GM12878 (cell line): ENCODE results near the gene MDK. TPM values are rescaled to one million over a fixed set of nuclear protein-coding genes. Genes with fewer than 3 reads are reported as not detected.

Experiments
- ATAC-seq: fragments of 200-7000 bp; cut with Tn5 transposase; 3 replicates; pipeline ENCODE4 v1.9.1; 2020; ENCODE audit warnings: mild to moderate bottlenecking, moderate library complexity
- BruUV-seq: library from RNA; stranded (reverse); fragments of 400-500 nt; replicated peaks from 2 replicates; lab custom pipeline; 2021; lab: Mats Ljungman, UMichigan
- CTCF ChIA-PET: fragments of 300-600 bp; sonication (Branson Sonifier 250); formaldehyde crosslinking; extraction: SDS; loops from one replicate; lab custom pipeline; 2021; ENCODE audit warnings: inconsistent platforms; lab: Yijun Ruan, JAX
- POLR2A ChIA-PET: fragments of 350-600 bp; formaldehyde crosslinking; extraction: SDS; loops from one replicate; lab custom pipeline; 2021; ENCODE audit warnings: inconsistent platforms; lab: Charles Lee
- RAD21 ChIA-PET: fragments of 300-600 bp; sonication (Branson Sonifier 250); formaldehyde crosslinking; loops from one replicate; lab custom pipeline; 2023; ENCODE audit warnings: antibody characterized with exemption; ENCODE audit not compliant: unreplicated experiment; lab: Charles Lee
- SMC1A ChIA-PET: fragments of 300-600 bp; sonication (Branson Sonifier 250); formaldehyde crosslinking; loops from one replicate; lab custom pipeline; 2023; ENCODE audit not compliant: unreplicated experiment, uncharacterized antibody; lab: Charles Lee
- DNase-seq: peaks from one replicate; pipeline ENCODE4 v3.0.0-alpha.2; 2011; ENCODE audit warnings: low read depth, low spot score
- FAIRE-seq: peaks from 3 replicates; lab custom pipeline; 2011; peaks lifted over from hg19 to GRCh38; lab: Jason Lieb, UNC
- H2AFZ ChIP-seq: 2 replicates; pipeline ENCODE4 v1.6.0; 2011; ENCODE audit warnings: low read depth, low read length, control low read depth; ENCODE audit not compliant: control insufficient read depth
- H3K27ac ChIP-seq: 2 replicates; pipeline ENCODE4 v1.5.1; 2011; ENCODE audit warnings: control low read depth; ENCODE audit not compliant: control insufficient read depth, insufficient read depth
- H3K27me3 ChIP-seq, 2 experiments: replicated peaks in 1 of 2; 2 replicates each; pipeline versions ENCODE4 v1.6.0 to v1.6.1; 2011; ENCODE audit warnings: low read length in 1 of 2; ENCODE audit not compliant: control insufficient read depth in 2 of 2, insufficient read depth in 2 of 2
- H3K36me3 ChIP-seq, 2 experiments: 2 replicates each; pipeline ENCODE4 v1.5.1; 2011; ENCODE audit warnings: low read length in 1 of 2; ENCODE audit not compliant: control insufficient read depth in 2 of 2, insufficient read depth in 2 of 2
- H3K4me1 ChIP-seq: 2 replicates; pipeline ENCODE4 v1.6.1; 2011; ENCODE audit warnings: mild to moderate bottlenecking, low read length, moderate library complexity, mixed read lengths; ENCODE audit not compliant: control insufficient read depth, insufficient read depth
- H3K4me2 ChIP-seq: 2 replicates; pipeline ENCODE4 v1.6.0; 2011; ENCODE audit warnings: control low read depth; ENCODE audit not compliant: control insufficient read depth, insufficient read depth
- H3K4me3 ChIP-seq: fragments of 200-600 bp; sonication (generic); 2 replicates; pipeline ENCODE4 v1.5.1; 2016
- H3K79me2 ChIP-seq: 2 replicates; pipeline ENCODE4 v1.6.0; 2011; ENCODE audit warnings: low read length; ENCODE audit not compliant: control insufficient read depth, insufficient read depth
- H3K9ac ChIP-seq: 2 replicates; pipeline ENCODE4 v1.8.0; 2011; ENCODE audit warnings: low read length, control low read depth, mixed read lengths; ENCODE audit not compliant: control insufficient read depth, insufficient read depth
- H3K9me3 ChIP-seq: replicated peaks from 3 replicates; pipeline ENCODE4 v1.5.1; 2011; ENCODE audit warnings: mild to moderate bottlenecking, low read length; ENCODE audit not compliant: control insufficient read depth, insufficient read depth
- H4K20me1 ChIP-seq: 2 replicates; pipeline ENCODE4 v1.6.0; 2011; ENCODE audit not compliant: control insufficient read depth, insufficient read depth
- ATF7 ChIP-seq: fragments of 450-650 bp; IDR thresholded peaks from 2 replicates; pipeline ENCODE4 v1.6.1; 2016; ENCODE audit warnings: low read depth, mild to moderate bottlenecking
- CUX1 ChIP-seq: IDR thresholded peaks from 2 replicates; pipeline ENCODE4 v1.6.1; 2012; ENCODE audit warnings: improper control_type of control experiment, low read depth, low read length; ENCODE audit not compliant: insufficient replicate concordance
- MXI1 ChIP-seq: fragments of 150-350 bp; IDR thresholded peaks from 2 replicates; pipeline ENCODE4 v1.6.1; 2011; ENCODE audit warnings: low read depth, mild to moderate bottlenecking, inconsistent platforms, low read length, improper control_type of control experiment
- SIX5 ChIP-seq: IDR thresholded peaks from 2 replicates; pipeline ENCODE4 v1.6.1; 2011; ENCODE audit warnings: mild to moderate bottlenecking, low read depth, low read length, moderate library complexity; ENCODE audit not compliant: severe bottlenecking
- SMARCA5 ChIP-seq: fragments of 450-650 bp; IDR thresholded peaks from 2 replicates; pipeline ENCODE4 v1.6.1; 2017; ENCODE audit warnings: mild to moderate bottlenecking
- SPI1 ChIP-seq: IDR thresholded peaks from 2 replicates; pipeline ENCODE4 v1.6.1; 2011; ENCODE audit warnings: low read depth, mild to moderate bottlenecking, low read length, moderate library complexity, borderline replicate concordance; ENCODE audit not compliant: insufficient read depth
- TCF12 ChIP-seq: IDR thresholded peaks from 2 replicates; pipeline ENCODE4 v1.6.1; 2011; ENCODE audit warnings: low read depth, mild to moderate bottlenecking, low read length
- WGBS: methylation state at CpG from one replicate; pipeline ENCODE4 v1.1.6; 2016; ENCODE audit warnings: low lambda C conversion rate; ENCODE audit not compliant: insufficient replicate concordance, insufficient coverage; ENCODE audit errors: missing lambda C conversion rate; 5-methylcytosine and 5-hydroxymethylcytosine counted together
- in situ Hi-C: fragments of 300-500 bp; cut with MboI; formaldehyde crosslinking; loops from 9 replicates; pipeline ENCODE4 v1.14.3; 2018; ENCODE audit warnings: mixed read lengths
- intact Hi-C: fragments of 100-400 bp; cut with micrococcal nuclease; formaldehyde crosslinking; loops from one replicate; pipeline ENCODE4 v1.14.2; 2022; ENCODE audit not compliant: unreplicated experiment
- polyA plus RNA-seq, 11 experiments: library from polyadenylated mRNA; depleted of rRNA in 4 of 11; unstranded in 6 of 11; stranded (reverse) in 5 of 11; fragments of >200 nt; fragmentation: Nextera tagmentation in 4 of 11; fragmentation: Illumina TruSeq in 1 of 11; extraction: Ambion mirVana in 4 of 11; extraction: Trizol in 1 of 11; gene quantifications; 1 replicate in 1 of 11; 2 replicates in 10 of 11; pipeline versions ENCODE4 v1.2.1 to v1.2.3, GENCODE V29; 2011 to 2016; ENCODE audit warnings: inconsistent platforms in 2 of 11, missing spikeins in 2 of 11, low read depth in 1 of 11
- total RNA-seq, 4 experiments: library from RNA; depleted of rRNA in 3 of 4; stranded (reverse); fragments of >200 nt in 3 of 4; fragmentation: Illumina TruSeq in 1 of 4; extraction: Trizol in 1 of 4; gene quantifications; 2 replicates each; pipeline versions ENCODE4 v1.2.1 to v1.2.3, GENCODE V29; 2013 to 2021
- TF ChIP-seq, protein P1 (sequence below): fragments of 450-650 bp; IDR thresholded peaks from 2 replicates; pipeline ENCODE4 v1.6.1; 2014; ENCODE audit warnings: mild to moderate bottlenecking

The MDK gene
- total and polyA plus RNA-seq, 10 of the 15 experiments (the other 5 are each of a cell fraction or from before 2014, with no cell fraction given), result 0.77 to 17.8 (median 9.9) TPM

DNA sequence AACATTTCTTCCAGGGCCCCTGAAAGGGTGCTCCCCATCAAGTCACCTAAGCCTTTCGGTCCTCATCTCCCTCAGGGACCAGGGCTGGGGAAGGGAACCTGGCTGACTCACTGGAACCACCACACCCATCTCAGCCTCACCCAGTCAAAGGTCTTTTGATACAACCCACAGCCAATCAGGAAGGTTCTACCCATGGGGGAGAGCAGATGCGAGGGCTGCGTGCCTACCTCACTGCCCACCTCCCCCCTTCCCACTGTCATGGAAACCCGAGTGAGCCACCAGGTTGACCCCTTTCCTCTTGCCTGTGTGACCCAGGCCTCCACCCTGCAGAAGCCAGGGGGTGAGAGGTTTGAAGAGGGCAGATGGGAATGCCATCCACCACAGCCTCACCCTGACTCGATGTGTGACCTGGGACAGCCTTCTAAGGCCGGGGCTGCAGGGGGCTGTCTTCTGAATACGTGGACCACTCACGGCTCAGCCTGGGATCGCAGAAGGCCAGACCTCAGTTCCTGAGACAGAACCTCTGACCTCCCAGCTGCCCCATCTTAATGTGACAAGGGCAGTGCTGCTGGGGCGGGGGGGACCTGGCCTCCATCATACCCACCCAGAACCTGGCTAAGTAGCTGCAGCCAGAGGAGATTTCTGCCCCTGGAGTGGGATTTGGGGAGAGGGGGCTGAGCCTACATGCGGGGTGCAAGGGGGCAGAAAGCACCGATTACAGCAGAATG lies 2.7 kb downstream of the MDK start:
- no peak overlapping the region for H2AFZ ChIP-seq
- H3K27me3 ChIP-seq, result peaks cover 8 to 25% of the 10 kb centered on the region in 2 experiments
- H3K9me3 ChIP-seq, result no peaks in the 10 kb centered on the region
- ATAC-seq, result no peak
- no peak overlapping the region for H3K4me2 ChIP-seq
- in situ Hi-C loops (no loop called here), intact Hi-C loops (no loop called here)
- peaks cover 8% of the 10 kb centered on the region for H3K4me1 ChIP-seq
- no peak for FAIRE-seq
- no peak for TF ChIP-seq ATF7
- no TSS peak for BruUV-seq
- CTCF ChIA-PET, result interaction anchor here (0.6 to 1.8 kb wide), 11 partner anchors 14 to 234 kb away, joined by 3 to 9 read pairs (median 4); no protein-coding TSS in a partner anchor
- H3K4me3 ChIP-seq, result no peak overlapping the region
- RAD21 ChIA-PET, result interaction anchor here (0.9 kb wide), 1 partner anchor 24 kb away, joined by 3 read pairs; no protein-coding TSS in a partner anchor
- H4K20me1 ChIP-seq, result no peaks in the 10 kb centered on the region
- DNase-seq, result no peak
- H3K27ac ChIP-seq, result no peak overlapping the region
- 36% methylated on average over 11 of the region's 12 CpGs for WGBS
- SMC1A ChIA-PET, result interaction anchor here (0.7 to 1.2 kb wide), 3 partner anchors 9 to 233 kb away, joined by 3 read pairs; partner anchors contain the start of genes ATG13 and HARBI1
- no peaks in the 10 kb centered on the region for H3K36me3 ChIP-seq
- H3K9ac ChIP-seq, result no peak overlapping the region
- no peaks in the 10 kb centered on the region for H3K79me2 ChIP-seq
- POLR2A ChIA-PET, result no interaction called here

- in situ Hi-C loops, result no loop called here
- no peaks in the 10 kb centered on the region for H3K36me3 ChIP-seq
- H3K4me2 ChIP-seq, result no peak overlapping the region
- RAD21 ChIA-PET, result no interaction called here
- H3K27ac ChIP-seq, result no peak overlapping the region
- H4K20me1 ChIP-seq, result no peaks in the 10 kb centered on the region
- intact Hi-C loops, result no loop called here
- SMC1A ChIA-PET, result no interaction called here
- H2AFZ ChIP-seq, result no peak overlapping the region
- no peak for DNase-seq
- WGBS, result 88% methylated on average over 47 of the region's 47 CpGs
- H3K9me3 ChIP-seq, result no peaks in the 10 kb centered on the region
- POLR2A ChIA-PET, result no interaction called here
- no peak for ATAC-seq
- FAIRE-seq, result no peak
- H3K4me1 ChIP-seq, result peaks cover 11% of the 10 kb centered on the region
- no peaks in the 10 kb centered on the region for H3K79me2 ChIP-seq
- no peak overlapping the region for H3K4me3 ChIP-seq
- BruUV-seq, result no TSS peak
- H3K9ac ChIP-seq, result no peak overlapping the region
- CTCF ChIA-PET, result no interaction called here
- H3K27me3 ChIP-seq, result peaks cover 13 to 25% of the 10 kb centered on the region in 2 experiments
- no peak for TF ChIP-seq MXI1
- TF ChIP-seq SPI1, result no peak
- TF ChIP-seq, protein P1, sequence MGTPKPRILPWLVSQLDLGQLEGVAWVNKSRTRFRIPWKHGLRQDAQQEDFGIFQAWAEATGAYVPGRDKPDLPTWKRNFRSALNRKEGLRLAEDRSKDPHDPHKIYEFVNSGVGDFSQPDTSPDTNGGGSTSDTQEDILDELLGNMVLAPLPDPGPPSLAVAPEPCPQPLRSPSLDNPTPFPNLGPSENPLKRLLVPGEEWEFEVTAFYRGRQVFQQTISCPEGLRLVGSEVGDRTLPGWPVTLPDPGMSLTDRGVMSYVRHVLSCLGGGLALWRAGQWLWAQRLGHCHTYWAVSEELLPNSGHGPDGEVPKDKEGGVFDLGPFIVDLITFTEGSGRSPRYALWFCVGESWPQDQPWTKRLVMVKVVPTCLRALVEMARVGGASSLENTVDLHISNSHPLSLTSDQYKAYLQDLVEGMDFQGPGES, result no peak
- TF ChIP-seq CUX1, result no peak
- TF ChIP-seq SIX5, result no peak
- TF ChIP-seq TCF12, result no peak
- TF ChIP-seq SMARCA5, result no peak
Measured at GRCh38 chr11:46385169-46386004, 3.9 kb downstream of the MDK start.
